PC-9 (cell line): Measurements from ENCODE around the gene AMBRA1. TPM values are rescaled to one million over a fixed set of nuclear protein-coding genes. Genes with fewer than 3 reads are reported as not detected.
A peak's percentile ranks its signal among the peaks of the same experiment; 100 is the strongest.

ENCODE experiments used
- BruUV-seq: library from RNA; stranded (reverse); fragments of 400-500 nt; replicated peaks from 2 replicates; lab custom pipeline; 2021; lab: Mats Ljungman, UMichigan
- CTCF ChIA-PET: fragments of 300-600 bp; sonication (Branson Sonifier 250); formaldehyde crosslinking; loops from one replicate; lab custom pipeline; 2022; ENCODE audit warnings: antibody characterized with exemption; lab: Charles Lee
- POLR2A ChIA-PET: fragments of 300-600 bp; sonication (Branson Sonifier 250); formaldehyde crosslinking; loops from one replicate; lab custom pipeline; 2022; ENCODE audit warnings: antibody characterized with exemption; ENCODE audit not compliant: unreplicated experiment; lab: Charles Lee
- DNase-seq, 2 experiments: peaks; one replicate each; pipeline versions ENCODE4 v3.0.0 to v3.0.0-alpha.2; 2015 to 2022; ENCODE audit warnings: mixed read lengths in 1 of 2
- H2AFZ ChIP-seq: fragments of 200-600 bp; sonication (generic); 2 replicates; pipeline ENCODE4 v1.8.1; 2017; ENCODE audit warnings: antibody characterized with exemption
- H3F3A ChIP-seq: fragments of 200-600 bp; sonication (generic); 2 replicates; pipeline ENCODE4 v1.8.1; 2017; ENCODE audit warnings: antibody characterized with exemption, mild to moderate bottlenecking, low read depth; ENCODE audit not compliant: insufficient read depth
- H3K27ac ChIP-seq: fragments of 200-600 bp; sonication (generic); 2 replicates; pipeline ENCODE4 v1.6.1; 2016; ENCODE audit warnings: mixed run types
- H3K27me3 ChIP-seq: fragments of 200-600 bp; sonication (generic); 2 replicates; pipeline ENCODE4 v1.6.1; 2016; ENCODE audit warnings: low read depth, mixed run types; ENCODE audit not compliant: insufficient read depth
- H3K36me3 ChIP-seq: fragments of 200-600 bp; sonication (generic); 2 replicates; pipeline ENCODE4 v1.6.1; 2016; ENCODE audit warnings: low read depth, mixed run types
- H3K4me1 ChIP-seq: fragments of 200-600 bp; sonication (generic); replicated peaks from 2 replicates; pipeline ENCODE4 v1.6.1; 2016; ENCODE audit warnings: mixed run types; ENCODE audit not compliant: insufficient read depth
- H3K4me2 ChIP-seq: fragments of 200-600 bp; sonication (generic); 2 replicates; pipeline ENCODE4 v1.6.1; 2017; ENCODE audit warnings: mixed run types
- H3K4me3 ChIP-seq: fragments of 200-600 bp; sonication (generic); 2 replicates; pipeline ENCODE4 v1.6.1; 2016; ENCODE audit warnings: mixed run types
- H3K79me2 ChIP-seq: fragments of 200-600 bp; sonication (generic); 2 replicates; pipeline ENCODE4 v1.6.1; 2017; ENCODE audit warnings: low read depth, mixed run types
- H3K9me2 ChIP-seq: fragments of 200-600 bp; sonication (generic); 2 replicates; pipeline ENCODE4 v1.8.1; 2017; ENCODE audit warnings: mild to moderate bottlenecking; ENCODE audit not compliant: insufficient read depth
- H3K9me3 ChIP-seq: fragments of 200-600 bp; sonication (generic); 2 replicates; pipeline ENCODE4 v1.8.1; 2016; ENCODE audit warnings: low read depth; ENCODE audit not compliant: insufficient read depth
- H4K20me1 ChIP-seq: fragments of 200-600 bp; sonication (generic); 2 replicates; pipeline ENCODE4 v1.8.1; 2017; ENCODE audit not compliant: insufficient read depth
- CTCF ChIP-seq: fragments of 200-600 bp; sonication (generic); conservative IDR thresholded peaks from 2 replicates; pipeline ENCODE4 v1.6.1; 2017; ENCODE audit warnings: mixed run types, antibody characterized with exemption, mild to moderate bottlenecking, moderate library complexity
- EZH2 ChIP-seq: fragments of 200-600 bp; sonication (generic); IDR thresholded peaks from 2 replicates; pipeline ENCODE4 v1.8.0; 2017; ENCODE audit warnings: antibody characterized with exemption, low read depth
- intact Hi-C: fragments of 100-400 bp; cut with micrococcal nuclease; formaldehyde crosslinking; loops from one replicate; pipeline ENCODE4 v1.10.0; 2022; ENCODE audit not compliant: unreplicated experiment
- total RNA-seq: library from RNA; stranded (reverse); gene quantifications from 2 replicates; pipeline ENCODE4 v1.2.3, GENCODE V29; 2021

Gene AMBRA1
- total RNA-seq, 1 experiment from 2014 or later, result 41.4 TPM

- intact Hi-C loops, result no loop called here
- ChIA-PET CTCF (no interaction called here), POLR2A (no interaction called here)
- H2AFZ ChIP-seq, result no peak overlapping the region
- BruUV-seq, result no TSS peak
- no peak for DNase-seq
- no peaks in the 10 kb centered on the region for H3K27me3 ChIP-seq
- no peak overlapping the region for H3K27ac ChIP-seq
- no peak overlapping the region for H3K4me3 ChIP-seq
- peaks cover 32% of the 10 kb centered on the region for H4K20me1 ChIP-seq
- H3F3A ChIP-seq, result no peaks in the 10 kb centered on the region; the same call in 1 of the 2 replicates
- TF ChIP-seq EZH2, result no peak
- TF ChIP-seq CTCF, result no peak
- no peaks in the 10 kb centered on the region for H3K9me2 ChIP-seq
- peaks cover 81% of the 10 kb centered on the region for H3K79me2 ChIP-seq
- no peak overlapping the region for H3K4me2 ChIP-seq
- no peaks in the 10 kb centered on the region for H3K9me3 ChIP-seq
- H3K4me1 ChIP-seq, result no peaks in the 10 kb centered on the region
- H3K36me3 ChIP-seq, result peaks cover 4% of the 10 kb centered on the region; the same call in 1 of the 2 replicates
These were observed 11.2 kb downstream of the AMBRA1 start for GRCh38 chr11:46582588-46582987.

- Histone ChIP-seq H3K4me3 (no peak overlapping the region), H3K4me2 (no peak overlapping the region), H3K79me2 (peaks cover 87% of the 10 kb centered on the region), H3K27ac (0 out of 2 replicates have a peak overlapping the region, but pooled peaks have one; percentile 14), H4K20me1 (peaks cover 29% of the 10 kb centered on the region), H3K36me3 (0 out of 2 replicates have a peak, but pooled peaks cover 6% of the 10 kb centered on the region), H2AFZ (no peak overlapping the region), H3K9me2 (no peaks in the 10 kb centered on the region), H3K4me1 (no peaks in the 10 kb centered on the region), H3K9me3 (no peaks in the 10 kb centered on the region), H3F3A (peaks cover 7% of the 10 kb centered on the region; the same call in 1 of the 2 replicates), H3K27me3 (no peaks in the 10 kb centered on the region)
- CTCF ChIA-PET, result no interaction called here
- no peak for DNase-seq
- intact Hi-C loops, result no loop called here
- POLR2A ChIA-PET, result no interaction called here
- no peak for TF ChIP-seq EZH2
- TF ChIP-seq CTCF, result no peak
- BruUV-seq, result no TSS peak
These were observed 16.8 kb downstream of the AMBRA1 start for GRCh38 chr11:46577058-46577457.

DNA sequence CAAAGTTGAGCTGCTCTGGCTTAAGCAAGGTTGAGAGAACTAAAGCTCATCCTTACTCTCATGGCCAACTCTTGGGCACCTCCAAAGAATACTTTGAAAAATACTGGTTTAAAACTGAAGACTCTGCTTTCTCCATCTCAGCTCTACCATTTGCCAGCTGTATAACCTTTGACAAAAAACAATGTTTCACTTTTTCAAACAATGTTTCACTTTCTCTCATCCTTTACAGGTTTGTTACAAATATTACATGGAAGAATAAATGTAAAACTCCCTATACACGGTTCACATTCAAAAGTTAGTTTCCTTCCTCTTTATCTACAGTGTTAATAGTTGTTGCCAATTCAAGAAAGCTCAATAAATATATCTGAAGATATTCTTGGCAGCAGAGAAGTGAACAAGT is 19.2 kb downstream of the AMBRA1 start:
- Histone ChIP-seq H3K9me3 (no peaks in the 10 kb centered on the region), H3K9me2 (no peaks in the 10 kb centered on the region), H2AFZ (no peak overlapping the region), H3K27ac (no peak overlapping the region), H4K20me1 (peaks cover 24% of the 10 kb centered on the region), H3F3A (peaks cover 7% of the 10 kb centered on the region; the same call in 1 of the 2 replicates), H3K4me2 (no peak overlapping the region), H3K4me1 (no peaks in the 10 kb centered on the region), H3K36me3 (0 out of 2 replicates have a peak, but pooled peaks cover 6% of the 10 kb centered on the region), H3K27me3 (no peaks in the 10 kb centered on the region), H3K79me2 (peaks cover 85% of the 10 kb centered on the region), H3K4me3 (no peak overlapping the region)
- intact Hi-C loops, result no loop called here
- CTCF ChIA-PET, result no interaction called here
- POLR2A ChIA-PET, result interaction anchor here (0.5 kb wide), 1 partner anchor 480 kb away, joined by 3 read pairs; no protein-coding TSS in a partner anchor
- BruUV-seq, result no TSS peak
- TF ChIP-seq CTCF (no peak), EZH2 (no peak)
- no peak for DNase-seq
